RWPE2 (cell line): Measurements from ENCODE around the gene SERINC3.

Source experiments
- ATAC-seq: fragments of 200-7000 bp; cut with Tn5 transposase; 3 replicates; pipeline ENCODE4 v1.9.1; 2021; ENCODE audit warnings: low read depth
- DNase-seq: peaks from one replicate; pipeline ENCODE4 v3.0.0-alpha.2; 2020; ENCODE audit warnings: low spot score
- H3K27ac ChIP-seq: fragments of 450-650 bp; 2 replicates; pipeline ENCODE4 v1.5.1; 2017; ENCODE audit warnings: mild to moderate bottlenecking; ENCODE audit not compliant: poor library complexity, severe bottlenecking
- H3K27me3 ChIP-seq: fragments of 250-450 bp; sonication (Bioruptor Pico); 2 replicates; pipeline ENCODE4 v1.5.1; 2021; ENCODE audit warnings: mild to moderate bottlenecking, moderate library complexity; ENCODE audit not compliant: insufficient read depth, poor library complexity, severe bottlenecking
- H3K36me3 ChIP-seq: fragments of 250-450 bp; sonication (Bioruptor Pico); 2 replicates; pipeline ENCODE4 v1.5.1; 2020; ENCODE audit warnings: low read depth, mild to moderate bottlenecking, moderate library complexity
- H3K4me1 ChIP-seq: fragments of 250-450 bp; sonication (Bioruptor Pico); 2 replicates; pipeline ENCODE4 v1.5.1; 2021; ENCODE audit warnings: mild to moderate bottlenecking, moderate library complexity; ENCODE audit not compliant: insufficient read depth, poor library complexity, severe bottlenecking
- H3K4me3 ChIP-seq: fragments of 250-450 bp; sonication (Bioruptor Pico); 2 replicates; pipeline ENCODE4 v1.5.1; 2021; ENCODE audit warnings: mild to moderate bottlenecking, moderate library complexity; ENCODE audit not compliant: severe bottlenecking
- H3K9me3 ChIP-seq: fragments of 250-450 bp; sonication (Bioruptor Pico); 2 replicates; pipeline ENCODE4 v1.5.1; 2021; ENCODE audit warnings: mild to moderate bottlenecking, moderate library complexity; ENCODE audit not compliant: severe bottlenecking
- TF ChIP-seq, protein P1 (sequence below): fragments of 450-650 bp; IDR thresholded peaks from one replicate; pipeline ENCODE4 v1.5.1; 2017; ENCODE audit warnings: mild to moderate bottlenecking, moderate library complexity; ENCODE audit not compliant: poor library complexity, severe bottlenecking

SERINC3 gene

DNA sequence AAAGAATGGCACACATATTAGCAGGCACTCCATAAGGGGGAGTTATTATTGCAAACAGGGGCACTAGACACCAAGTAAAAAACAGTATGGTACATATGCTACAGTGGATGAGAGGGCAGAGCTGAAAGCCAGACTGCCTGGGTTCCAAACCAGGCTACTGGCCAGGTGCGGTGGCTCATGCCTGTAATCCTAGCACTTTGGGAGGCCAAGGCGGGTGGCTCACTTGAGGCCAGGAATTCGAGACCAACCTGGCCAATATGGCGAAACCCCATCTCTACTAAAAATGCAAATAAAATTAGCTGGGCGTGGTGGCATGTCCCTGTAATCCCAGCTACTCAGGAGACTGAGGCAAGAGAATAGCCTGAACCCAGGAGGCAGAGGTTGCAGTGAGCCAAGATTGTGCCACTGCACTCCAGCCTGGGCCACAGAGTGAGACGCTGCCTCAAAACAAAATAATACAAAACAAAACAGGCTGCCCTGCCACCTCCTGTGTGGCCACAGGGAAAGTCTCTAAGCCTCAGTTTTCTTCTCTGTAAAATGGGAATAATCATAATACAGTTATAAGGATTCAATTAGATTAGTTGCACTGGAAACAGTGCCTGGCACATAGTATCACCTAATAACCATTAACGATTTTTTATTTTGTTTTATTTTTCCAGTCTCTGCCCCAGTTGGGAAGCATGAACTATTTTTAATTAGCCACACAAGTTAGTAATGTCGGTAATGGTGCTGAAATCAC is 53.7 kb downstream of the SERINC3 start:
- Histone ChIP-seq H3K9me3 (no peaks in the 10 kb centered on the region), H3K4me1 (no peaks in the 10 kb centered on the region), H3K27ac (no peak overlapping the region), H3K36me3 (no peaks in the 10 kb centered on the region), H3K4me3 (no peak overlapping the region), H3K27me3 (no peaks in the 10 kb centered on the region)
- TF ChIP-seq, protein P1, sequence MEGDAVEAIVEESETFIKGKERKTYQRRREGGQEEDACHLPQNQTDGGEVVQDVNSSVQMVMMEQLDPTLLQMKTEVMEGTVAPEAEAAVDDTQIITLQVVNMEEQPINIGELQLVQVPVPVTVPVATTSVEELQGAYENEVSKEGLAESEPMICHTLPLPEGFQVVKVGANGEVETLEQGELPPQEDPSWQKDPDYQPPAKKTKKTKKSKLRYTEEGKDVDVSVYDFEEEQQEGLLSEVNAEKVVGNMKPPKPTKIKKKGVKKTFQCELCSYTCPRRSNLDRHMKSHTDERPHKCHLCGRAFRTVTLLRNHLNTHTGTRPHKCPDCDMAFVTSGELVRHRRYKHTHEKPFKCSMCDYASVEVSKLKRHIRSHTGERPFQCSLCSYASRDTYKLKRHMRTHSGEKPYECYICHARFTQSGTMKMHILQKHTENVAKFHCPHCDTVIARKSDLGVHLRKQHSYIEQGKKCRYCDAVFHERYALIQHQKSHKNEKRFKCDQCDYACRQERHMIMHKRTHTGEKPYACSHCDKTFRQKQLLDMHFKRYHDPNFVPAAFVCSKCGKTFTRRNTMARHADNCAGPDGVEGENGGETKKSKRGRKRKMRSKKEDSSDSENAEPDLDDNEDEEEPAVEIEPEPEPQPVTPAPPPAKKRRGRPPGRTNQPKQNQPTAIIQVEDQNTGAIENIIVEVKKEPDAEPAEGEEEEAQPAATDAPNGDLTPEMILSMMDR, result no peak
- no peak for ATAC-seq
- DNase-seq, result no peak

DNA sequence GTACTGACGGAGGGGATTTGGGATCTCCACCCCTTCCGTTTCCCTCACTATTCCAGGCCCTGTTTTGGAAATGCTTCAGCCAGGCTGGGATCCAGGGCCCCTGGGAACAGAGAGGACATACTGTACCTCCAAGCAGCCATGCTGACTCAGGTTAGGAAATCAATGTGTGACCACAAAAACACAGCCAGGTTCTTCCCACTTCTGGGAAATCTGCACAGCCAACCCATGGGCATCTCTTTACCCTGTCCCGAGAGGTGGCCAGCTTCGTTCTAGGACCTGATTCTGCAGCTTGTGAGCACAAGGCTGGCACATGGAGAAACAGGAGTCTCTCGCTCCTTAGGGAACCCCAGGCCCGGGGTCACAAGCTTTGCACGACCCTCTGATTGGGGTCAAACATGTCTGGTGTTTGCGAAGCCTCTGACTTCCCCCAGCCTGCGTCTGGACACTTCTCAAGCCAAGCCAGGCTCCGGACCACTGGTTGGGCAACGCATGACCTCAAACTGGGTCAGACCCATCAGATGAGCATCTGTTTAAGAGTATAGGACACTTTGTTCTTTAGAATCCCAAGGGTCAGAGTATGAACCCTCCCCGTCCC is 54.5 kb downstream of the SERINC3 start:
- Histone ChIP-seq H3K4me3 (no peak overlapping the region), H3K9me3 (no peaks in the 10 kb centered on the region), H3K4me1 (no peaks in the 10 kb centered on the region), H3K36me3 (no peaks in the 10 kb centered on the region), H3K27ac (no peak overlapping the region), H3K27me3 (no peaks in the 10 kb centered on the region)
- ATAC-seq, result no peak
- TF ChIP-seq, protein P1, result no peak
- no peak for DNase-seq

DNA sequence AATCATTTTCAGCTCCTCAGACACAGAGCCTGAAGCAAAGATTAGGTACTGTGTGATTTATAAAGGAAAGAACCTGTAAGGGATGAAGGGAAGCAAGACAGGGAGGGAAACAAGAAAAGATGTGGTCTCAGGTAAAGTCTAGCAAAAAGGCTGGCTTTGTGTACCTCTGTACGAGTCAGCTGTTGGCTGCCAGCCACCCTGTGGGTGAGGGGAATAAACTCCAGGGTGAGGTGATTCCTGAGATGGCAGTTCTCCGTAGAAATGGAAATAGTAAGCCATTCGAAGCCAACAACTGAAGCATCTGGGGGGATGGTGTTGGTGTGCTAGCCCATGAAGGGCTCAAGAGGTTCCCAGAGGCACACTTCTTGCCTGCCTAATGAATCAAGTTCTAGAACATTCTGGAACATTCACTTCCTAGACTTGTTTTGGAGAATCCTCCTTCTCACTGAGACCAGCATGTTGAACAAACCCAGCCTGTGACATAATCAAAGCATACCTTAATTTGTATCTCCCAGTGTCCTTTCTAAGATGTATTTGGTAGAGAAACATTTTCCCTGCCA is 56.8 kb downstream of the SERINC3 start:
- no peaks in the 10 kb centered on the region for H3K27me3 ChIP-seq
- no peak overlapping the region for H3K4me3 ChIP-seq
- ATAC-seq, result peak; percentile 39; the same call in 1 of the 3 replicates
- H3K4me1 ChIP-seq, result no peaks in the 10 kb centered on the region
- no peak overlapping the region for H3K27ac ChIP-seq
- TF ChIP-seq, protein P1, result no peak
- no peak for DNase-seq
- H3K36me3 ChIP-seq, result no peaks in the 10 kb centered on the region
- no peaks in the 10 kb centered on the region for H3K9me3 ChIP-seq

DNA sequence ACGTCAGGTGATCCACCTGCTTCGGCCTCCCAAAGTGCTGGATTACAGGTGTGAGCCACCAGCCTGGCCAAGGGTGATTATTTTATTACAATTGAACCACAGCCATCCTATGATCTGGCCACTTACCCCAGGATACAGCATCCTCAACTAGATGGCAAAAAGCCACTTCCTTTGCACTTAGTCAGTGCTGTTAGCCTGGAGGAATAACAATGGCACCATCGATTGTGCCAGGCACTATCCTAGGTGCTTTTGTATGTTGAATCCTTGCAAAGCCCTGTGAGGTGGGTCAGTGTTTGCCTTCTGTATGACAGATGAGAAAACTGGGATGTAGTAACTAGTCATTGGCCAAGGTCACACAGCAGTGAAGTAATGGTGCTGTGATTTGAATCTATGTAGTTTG is 57.4 kb downstream of the SERINC3 start:
- ATAC-seq (0 out of 3 replicates have a peak, but pooled peaks have one; percentile 14), DNase-seq (no peak)
- Histone ChIP-seq H3K4me1 (no peaks in the 10 kb centered on the region), H3K27ac (no peak overlapping the region), H3K9me3 (no peaks in the 10 kb centered on the region), H3K27me3 (no peaks in the 10 kb centered on the region), H3K4me3 (no peak overlapping the region), H3K36me3 (no peaks in the 10 kb centered on the region)
- TF ChIP-seq, protein P1, result no peak

DNA sequence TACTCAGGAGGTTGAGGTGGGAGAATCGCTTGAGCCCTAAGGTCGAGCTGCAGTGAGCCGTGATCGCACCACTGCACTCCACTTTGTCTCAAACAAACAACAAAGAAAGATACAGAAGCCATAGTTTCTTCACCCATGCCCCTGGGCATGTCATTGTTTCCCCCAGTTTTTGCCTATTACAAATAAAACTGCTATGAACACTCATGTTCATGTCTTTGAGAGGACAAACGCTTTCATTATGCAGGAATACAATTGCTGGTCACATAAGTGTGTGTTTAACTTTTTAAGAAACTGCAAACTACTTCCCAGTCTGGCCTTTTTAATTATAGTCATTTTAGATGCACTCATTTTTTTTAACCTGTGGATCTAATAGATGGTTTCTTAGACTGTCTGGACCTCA is 58.4 kb downstream of the SERINC3 start:
- no peaks in the 10 kb centered on the region for H3K4me1 ChIP-seq
- no peaks in the 10 kb centered on the region for H3K36me3 ChIP-seq
- TF ChIP-seq, protein P1, result no peak
- no peak overlapping the region for H3K27ac ChIP-seq
- no peaks in the 10 kb centered on the region for H3K27me3 ChIP-seq
- no peaks in the 10 kb centered on the region for H3K9me3 ChIP-seq
- H3K4me3 ChIP-seq, result no peak overlapping the region
- DNase-seq (no peak), ATAC-seq (no peak)
